ENCODE measurements around the gene TNFSF13.
A peak's percentile ranks its signal among the peaks of the same experiment; 100 is the strongest.

The TNFSF13 gene

DNA sequence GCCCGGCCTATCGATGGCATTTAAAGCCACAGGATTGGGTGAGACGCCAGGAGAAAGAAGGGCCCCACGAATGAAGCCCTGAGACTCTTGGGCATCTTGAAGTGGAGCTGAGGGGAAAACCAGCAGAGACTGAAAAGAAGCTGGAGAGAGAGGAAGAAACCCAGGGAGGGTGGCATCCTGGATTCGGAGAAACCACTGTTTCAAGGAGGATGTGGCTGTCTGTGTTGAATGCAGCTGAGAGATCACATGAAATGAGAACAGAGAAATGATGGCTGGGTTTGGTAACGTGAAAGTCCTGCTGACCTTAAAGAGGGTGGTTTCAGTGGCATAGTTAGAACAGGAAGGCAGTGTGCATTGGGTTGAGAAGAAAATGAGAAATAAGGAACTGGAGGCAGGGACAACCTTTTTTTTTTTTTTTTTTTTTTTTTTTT, 5.9 kb upstream of the TNFSF13 start:
- peak; percentile 94 to 97 for DNase-seq

DNA sequence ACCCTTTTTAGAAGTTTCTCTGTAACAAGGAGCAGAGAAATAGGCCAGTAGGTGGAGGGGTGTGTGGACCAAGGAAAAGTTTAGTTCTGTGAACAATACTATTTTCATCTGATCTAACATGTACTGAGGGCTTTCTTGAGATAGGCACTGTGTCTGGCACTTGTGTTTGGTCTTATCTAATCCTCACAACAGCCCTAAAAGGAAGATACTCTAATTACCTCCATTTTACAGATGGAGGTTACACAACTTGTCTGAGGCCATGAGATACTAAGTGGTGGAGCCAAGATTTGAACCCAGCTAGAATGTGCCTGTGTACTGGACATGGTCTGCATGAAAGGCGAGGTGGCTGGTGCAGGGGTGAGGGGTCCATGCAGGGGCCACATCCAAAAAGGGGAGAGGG, 5.2 kb upstream of the TNFSF13 start:
- DNase-seq: no peak

DNA sequence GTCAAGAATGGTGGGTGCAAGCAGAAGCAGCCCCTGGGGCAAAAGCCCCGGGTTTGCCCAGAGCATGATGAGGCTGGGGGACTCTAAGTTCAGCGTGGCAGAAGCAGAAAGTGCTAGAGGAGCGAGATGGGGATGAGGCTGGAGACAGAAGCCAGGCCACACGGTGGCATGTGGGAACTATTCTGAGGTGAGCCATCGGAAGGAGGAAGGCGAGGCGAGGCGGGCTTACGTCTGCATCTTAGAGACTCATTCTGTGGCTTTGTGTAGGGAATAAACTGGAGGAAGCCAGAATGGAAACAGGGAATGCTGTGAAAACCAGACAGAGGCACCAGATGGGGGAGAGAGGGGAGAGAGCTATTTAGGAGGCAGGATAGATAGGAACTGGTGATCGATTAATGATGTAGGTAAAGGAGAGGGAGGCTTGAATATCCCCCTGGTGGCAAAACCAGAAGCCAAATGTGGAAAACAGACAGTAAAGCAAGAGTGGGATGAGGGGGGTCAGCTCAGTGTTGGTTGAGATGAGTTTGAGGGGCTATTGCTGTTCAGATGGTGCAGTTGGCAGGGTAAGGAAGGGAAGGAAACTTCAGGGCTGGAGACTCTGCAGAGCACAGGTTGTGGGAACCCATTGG, 3.1 kb upstream of the TNFSF13 start:
- no peak for DNase-seq

DNA sequence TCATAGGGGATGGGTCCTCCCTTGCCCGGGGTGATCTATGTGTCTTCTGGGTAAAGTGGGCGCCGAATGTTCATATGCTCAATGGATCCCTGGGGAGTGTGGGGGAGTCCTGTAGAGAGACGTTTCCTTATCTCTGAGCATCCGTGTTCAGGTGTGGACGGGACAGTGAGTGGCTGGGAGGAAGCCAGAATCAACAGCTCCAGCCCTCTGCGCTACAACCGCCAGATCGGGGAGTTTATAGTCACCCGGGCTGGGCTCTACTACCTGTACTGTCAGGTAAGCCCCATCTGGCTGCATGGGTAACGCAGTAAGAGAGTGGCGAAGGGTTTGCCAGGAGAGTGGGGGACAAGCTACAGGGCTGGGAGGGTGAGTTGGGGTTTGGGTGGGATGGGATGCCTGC, 1.9 kb upstream of the TNFSF13 start:
- no peak for DNase-seq

DNA sequence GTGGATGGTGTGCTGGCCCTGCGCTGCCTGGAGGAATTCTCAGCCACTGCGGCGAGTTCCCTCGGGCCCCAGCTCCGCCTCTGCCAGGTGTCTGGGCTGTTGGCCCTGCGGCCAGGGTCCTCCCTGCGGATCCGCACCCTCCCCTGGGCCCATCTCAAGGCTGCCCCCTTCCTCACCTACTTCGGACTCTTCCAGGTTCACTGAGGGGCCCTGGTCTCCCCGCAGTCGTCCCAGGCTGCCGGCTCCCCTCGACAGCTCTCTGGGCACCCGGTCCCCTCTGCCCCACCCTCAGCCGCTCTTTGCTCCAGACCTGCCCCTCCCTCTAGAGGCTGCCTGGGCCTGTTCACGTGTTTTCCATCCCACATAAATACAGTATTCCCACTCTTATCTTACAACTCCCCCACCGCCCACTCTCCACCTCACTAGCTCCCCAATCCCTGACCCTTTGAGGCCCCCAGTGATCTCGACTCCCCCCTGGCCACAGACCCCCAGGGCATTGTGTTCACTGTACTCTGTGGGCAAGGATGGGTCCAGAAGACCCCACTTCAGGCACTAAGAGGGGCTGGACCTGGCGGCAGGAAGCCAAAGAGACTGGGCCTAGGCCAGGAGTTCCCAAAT, 1.3 kb upstream of the TNFSF13 start:
- no peak for DNase-seq

DNA sequence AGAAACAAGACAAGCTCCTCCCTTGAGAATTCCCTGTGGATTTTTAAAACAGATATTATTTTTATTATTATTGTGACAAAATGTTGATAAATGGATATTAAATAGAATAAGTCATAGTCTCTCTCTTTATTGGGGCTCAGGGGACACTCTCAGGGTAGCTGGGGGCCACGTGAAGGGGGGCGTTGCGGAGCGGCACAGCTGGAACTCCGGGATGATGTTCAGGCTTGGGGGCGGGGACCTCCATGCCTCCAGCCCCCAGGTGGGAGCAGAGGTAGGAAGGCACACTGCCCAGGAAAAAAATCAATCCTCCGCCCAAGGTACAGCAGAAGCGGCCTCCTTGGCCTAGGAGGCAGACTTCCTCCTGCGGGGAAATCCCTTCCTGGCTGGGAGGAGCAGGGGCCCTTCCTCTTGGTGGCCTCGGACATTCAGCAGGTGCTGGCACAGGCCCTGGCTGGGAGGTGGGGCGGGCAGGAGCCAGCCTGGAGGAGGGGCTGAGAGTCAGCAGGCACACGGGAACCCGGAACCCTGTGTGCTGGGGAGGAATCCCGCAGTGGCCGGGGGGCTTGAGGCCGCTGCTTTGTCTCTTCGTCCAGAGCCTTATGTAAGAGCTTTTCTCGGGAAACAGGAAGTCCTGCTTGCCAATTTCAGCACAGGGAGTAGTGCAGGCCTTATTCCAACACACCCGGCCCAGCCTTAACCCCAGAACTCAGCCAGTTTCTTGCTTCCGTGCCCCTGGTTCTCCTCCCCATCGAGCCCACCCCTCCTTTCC, 591 bp upstream of the TNFSF13 start:
- DNase-seq: peak; percentile 93

DNA sequence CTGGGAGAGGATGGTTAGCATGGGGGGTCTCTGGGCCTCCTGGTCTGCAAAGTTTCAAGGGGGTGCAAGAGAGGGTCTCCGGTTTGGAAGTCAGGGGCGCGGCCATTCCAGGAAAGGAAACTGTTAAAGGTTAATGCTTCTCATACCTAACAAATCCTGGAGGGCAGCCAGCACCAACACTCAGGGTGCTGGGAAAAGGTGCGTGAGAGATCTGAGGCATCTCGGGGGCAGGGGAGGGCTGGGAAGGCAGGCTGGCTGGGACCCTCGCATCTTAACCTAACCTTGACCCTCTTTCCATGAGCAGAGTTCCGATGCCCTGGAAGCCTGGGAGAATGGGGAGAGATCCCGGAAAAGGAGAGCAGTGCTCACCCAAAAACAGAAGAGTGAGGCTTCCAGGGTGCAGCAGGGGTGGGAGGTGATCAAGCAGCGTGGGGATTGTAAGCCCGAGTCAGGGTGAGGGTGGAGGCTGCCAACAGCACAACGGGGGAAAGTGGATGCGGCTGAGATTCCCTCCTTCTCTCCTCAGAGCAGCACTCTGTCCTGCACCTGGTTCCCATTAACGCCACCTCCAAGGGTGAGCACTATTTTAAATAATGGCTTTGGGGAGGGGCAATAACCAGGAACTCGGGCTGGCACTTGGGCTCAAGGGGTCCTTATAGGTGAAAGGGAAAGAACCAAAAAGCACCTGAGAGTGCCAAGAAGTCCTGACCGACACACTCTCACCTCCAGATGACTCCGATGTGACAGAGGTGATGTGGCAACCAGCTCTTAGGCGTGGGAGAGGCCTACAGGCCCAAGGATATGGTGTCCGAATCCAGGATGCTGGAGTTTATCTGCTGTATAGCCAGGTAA, 996 bp downstream of the TNFSF13 start:
- DNase-seq: peak in 1 of 2 donors; percentile 35

DNA sequence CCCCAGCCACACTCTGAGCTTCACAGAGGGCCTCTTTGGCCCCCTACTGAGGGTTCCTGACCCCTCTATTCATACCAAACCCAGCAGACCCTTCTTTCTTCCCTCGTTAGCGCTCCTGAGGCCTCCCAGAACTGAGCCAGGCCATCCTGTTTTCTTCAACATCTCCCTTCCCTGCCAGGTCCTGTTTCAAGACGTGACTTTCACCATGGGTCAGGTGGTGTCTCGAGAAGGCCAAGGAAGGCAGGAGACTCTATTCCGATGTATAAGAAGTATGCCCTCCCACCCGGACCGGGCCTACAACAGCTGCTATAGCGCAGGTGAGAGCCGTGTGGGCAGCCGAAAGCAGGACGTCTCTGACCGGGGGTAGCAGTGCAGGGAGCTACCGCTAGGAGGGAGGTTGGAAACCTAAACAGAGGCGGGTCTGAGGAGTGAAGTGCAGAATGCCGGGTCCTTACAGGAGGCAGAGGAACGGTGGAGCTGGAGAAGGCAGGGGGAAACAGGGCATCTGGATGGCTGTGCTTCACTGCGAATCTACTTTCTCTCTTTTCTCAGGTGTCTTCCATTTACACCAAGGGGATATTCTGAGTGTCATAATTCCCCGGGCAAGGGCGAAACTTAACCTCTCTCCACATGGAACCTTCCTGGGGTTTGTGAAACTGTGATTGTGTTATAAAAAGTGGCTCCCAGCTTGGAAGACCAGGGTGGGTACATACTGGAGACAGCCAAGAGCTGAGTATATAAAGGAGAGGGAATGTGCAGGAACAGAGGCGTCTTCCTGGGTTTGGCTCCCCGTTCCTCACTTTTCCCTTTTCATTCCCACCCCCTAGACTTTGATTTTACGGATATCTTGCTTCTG, 1.9 kb downstream of the TNFSF13 start:
- peak; percentile 62 to 64 for DNase-seq

DNA sequence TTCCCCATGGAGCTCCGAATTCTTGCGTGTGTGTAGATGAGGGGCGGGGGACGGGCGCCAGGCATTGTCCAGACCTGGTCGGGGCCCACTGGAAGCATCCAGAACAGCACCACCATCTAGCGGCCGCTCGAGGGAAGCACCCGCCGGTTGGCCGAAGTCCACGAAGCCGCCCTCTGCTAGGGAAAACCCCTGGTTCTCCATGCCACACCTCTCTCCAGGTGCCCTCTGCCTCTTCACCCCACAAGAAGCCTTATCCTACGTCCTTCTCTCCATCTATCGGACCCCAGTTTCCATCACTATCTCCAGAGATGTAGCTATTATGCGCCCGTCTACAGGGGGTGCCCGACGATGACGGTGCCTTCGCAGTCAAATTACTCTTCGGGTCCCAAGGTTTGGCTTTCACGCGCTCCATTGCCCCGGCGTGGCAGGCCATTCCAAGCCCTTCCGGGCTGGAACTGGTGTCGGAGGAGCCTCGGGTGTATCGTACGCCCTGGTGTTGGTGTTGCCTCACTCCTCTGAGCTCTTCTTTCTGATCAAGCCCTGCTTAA, 2.6 kb downstream of the TNFSF13 start:
- peak; percentile 79 to 88 for DNase-seq

DNA sequence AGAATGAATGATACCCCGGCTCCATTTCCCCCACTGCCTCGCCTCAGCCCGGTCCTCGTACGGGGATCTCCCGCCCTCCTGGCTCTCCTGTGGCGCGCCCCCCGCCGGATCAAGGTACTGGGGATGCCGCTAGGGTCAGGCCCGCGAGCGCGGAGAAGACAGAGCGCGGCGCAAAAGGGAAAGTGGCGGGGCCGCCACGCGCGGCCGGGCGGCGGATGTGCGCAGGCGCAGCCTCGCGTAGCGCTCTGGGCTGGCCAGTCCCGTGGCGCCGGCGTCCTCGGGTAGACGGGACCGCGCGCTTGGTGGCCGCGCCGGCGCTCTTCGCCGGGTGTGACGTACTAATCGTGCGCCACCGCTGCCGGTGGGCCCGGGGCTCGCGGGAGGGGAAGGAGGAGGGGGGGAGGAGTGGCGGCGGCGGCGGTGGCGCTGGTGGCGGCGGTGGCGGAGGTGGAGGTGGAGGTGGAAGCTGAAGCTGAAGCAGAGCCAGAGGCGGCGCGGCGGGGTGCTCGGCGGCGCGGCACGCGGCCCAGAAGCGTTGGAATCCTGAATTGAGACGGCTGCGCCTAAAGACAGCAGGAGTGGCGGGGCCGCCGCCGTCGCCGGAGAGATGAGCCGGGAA, 3.1 kb downstream of the TNFSF13 start, which contains the start of gene SENP3:
TSS of gene SENP3 (plus strand) at position 331 of the 619 bp plus-strand sequence. CDS start 1,158 bp downstream, outside the sequence.
- DNase-seq: peak; percentile 87 to 94

DNA sequence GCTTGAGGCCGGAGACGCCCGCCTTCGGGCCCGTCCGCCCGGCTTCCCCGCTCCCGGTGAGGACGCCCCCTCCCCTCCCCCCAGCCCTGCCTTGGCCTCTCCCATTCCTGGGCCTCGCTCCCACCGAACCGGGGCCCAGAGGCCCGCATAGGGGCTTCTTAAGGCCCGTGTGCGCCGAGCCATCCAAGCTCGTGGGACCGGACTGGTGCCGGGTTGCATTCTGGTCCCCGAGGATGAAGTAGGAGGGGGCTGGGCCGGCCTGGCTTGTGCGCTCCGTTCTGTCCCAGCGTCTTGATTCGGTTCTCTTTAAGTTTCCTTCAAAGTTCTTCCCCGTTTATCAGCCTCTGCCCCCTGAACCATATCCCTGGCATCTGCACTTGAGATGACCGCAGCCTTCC, 3.7 kb downstream of the TNFSF13 start:
- peak in 1 of 2 donors; percentile 4 for DNase-seq

DNA sequence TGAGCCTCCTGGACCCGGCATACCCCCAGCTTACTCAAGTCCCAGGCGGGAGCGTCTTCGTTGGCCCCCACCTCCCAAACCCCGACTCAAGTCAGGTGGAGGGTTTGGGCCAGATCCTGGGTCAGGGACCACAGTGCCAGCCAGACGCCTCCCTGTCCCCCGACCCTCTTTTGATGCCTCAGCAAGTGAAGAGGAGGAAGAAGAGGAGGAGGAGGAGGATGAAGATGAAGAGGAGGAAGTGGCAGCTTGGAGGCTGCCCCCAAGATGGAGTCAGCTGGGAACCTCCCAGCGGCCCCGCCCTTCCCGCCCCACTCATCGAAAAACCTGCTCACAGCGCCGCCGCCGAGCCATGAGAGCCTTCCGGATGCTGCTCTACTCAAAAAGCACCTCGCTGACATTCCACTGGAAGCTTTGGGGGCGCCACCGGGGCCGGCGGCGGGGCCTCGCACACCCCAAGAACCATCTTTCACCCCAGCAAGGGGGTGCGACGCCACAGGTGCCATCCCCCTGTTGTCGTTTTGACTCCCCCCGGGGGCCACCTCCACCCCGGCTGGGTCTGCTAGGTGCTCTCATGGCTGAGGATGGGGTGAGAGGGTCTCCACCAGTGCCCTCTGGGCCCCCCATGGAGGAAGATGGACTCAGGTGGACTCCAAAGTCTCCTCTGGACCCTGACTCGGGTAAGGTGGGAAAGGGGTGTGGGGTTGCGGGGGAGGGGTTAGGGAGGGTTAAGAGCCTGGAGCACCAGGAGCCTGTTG, 4.7 kb downstream of the TNFSF13 start:
- DNase-seq: no peak

DNA sequence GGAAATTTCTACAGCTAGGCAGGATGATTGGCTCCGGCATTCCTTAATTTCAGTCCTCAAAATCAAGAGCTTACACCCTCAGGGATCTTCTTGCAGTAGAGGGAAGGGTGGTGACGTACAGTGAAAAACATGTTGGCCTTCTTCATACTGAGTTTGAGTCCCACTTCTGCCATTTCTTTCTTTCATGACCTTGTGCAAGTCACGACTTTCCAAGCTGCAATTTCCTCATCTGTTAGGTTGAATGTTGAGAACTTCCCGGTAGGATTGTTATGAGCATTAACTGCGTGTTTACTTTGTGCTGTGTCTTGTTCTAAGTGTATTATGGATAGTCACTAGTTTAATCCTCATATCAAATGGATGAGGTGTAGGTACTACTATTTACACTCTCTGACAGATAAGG, 11.0 kb downstream of the TNFSF13 start:
- peak in 1 of 2 donors; percentile 24 for DNase-seq

DNA sequence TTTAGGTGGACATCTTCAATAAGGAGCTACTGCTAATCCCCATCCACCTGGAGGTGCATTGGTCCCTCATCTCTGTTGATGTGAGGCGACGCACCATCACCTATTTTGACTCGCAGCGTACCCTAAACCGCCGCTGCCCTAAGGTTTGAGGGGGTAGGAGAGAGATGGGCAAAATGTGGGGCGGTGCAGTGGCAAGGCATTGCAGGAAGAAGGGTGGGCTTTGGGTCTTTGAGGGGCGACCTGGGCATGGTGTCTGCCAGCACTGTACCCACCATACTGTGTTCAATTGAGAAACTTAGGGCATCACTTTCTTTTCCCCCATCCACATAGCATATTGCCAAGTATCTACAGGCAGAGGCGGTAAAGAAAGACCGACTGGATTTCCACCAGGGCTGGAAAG, 11.8 kb downstream of the TNFSF13 start:
- no peak for DNase-seq

DNA sequence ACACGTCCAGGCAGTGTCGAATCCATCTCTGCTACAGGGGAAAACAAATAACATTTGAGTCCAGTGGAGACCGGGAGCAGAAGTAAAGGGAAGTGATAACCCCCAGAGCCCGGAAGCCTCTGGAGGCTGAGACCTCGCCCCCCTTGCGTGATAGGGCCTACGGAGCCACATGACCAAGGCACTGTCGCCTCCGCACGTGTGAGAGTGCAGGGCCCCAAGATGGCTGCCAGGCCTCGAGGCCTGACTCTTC, 13.7 kb downstream of the TNFSF13 start:
- no peak for DNase-seq

DNA sequence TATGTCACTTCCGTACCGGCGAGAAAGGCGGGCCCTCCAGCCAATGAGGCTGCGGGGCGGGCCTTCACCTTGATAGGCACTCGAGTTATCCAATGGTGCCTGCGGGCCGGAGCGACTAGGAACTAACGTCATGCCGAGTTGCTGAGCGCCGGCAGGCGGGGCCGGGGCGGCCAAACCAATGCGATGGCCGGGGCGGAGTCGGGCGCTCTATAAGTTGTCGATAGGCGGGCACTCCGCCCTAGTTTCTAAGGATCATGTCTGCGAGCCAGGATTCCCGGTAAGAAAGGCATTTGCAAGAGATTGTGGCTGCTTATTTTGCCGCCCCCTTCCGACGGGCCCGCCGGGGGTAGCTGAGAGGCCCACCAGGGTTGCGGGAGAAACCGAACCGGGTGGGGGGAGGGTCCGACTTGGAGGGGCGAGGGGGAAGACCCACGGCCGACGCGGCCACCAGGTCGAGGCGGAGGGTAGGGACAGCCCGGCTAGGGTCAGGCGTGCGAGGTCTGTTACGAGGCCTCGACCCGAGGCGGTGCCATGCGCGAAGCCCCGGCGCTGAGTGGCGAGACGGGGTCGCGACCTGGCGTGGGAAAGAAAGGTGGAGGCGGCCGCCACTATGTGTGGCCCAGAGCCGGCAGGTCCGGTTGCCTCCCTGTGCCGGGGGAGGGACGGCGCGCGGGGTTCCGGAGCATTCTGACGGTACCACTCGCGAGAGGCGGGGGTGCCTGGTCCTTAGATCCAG, 14.2 kb downstream of the TNFSF13 start:
- peak; percentile 100 for DNase-seq

DNA sequence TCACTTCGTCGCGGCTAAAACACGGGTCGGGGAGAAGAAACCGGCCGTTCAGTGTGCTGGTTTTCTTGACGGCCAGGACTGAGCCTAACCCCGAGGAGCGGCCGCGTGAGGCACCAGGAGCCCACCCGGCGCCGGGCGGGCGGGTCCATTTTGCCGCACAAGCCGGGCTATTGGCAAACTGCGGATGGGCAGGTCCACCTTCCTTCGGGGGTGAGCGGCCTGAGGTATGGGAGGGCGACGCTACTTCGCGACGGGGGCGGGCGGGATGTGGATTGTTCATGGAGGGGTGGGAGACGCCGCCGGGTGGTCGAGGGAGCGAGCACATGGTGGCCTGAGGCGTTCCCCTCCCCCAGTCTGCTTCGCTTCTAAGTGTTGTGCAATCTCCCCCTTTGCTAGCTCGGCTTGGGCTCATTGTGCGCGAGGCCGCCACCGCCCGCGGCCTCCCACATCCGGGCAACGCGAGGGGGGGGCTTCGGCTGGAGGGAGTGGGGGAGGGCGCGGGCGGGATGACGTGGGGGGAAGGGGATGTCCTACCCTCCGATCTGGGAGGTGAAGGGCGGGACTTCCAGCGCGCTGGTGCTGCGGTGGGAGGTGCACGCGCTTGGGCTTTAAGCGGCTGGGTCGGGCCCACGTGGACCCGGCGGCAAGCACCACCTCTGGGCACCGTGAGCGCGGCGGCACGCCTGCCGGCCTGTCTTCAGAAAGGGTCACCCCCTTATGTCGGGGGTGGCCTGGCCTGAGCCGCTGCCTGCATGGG, 15.0 kb downstream of the TNFSF13 start:
- peak; percentile 94 for DNase-seq

DNA sequence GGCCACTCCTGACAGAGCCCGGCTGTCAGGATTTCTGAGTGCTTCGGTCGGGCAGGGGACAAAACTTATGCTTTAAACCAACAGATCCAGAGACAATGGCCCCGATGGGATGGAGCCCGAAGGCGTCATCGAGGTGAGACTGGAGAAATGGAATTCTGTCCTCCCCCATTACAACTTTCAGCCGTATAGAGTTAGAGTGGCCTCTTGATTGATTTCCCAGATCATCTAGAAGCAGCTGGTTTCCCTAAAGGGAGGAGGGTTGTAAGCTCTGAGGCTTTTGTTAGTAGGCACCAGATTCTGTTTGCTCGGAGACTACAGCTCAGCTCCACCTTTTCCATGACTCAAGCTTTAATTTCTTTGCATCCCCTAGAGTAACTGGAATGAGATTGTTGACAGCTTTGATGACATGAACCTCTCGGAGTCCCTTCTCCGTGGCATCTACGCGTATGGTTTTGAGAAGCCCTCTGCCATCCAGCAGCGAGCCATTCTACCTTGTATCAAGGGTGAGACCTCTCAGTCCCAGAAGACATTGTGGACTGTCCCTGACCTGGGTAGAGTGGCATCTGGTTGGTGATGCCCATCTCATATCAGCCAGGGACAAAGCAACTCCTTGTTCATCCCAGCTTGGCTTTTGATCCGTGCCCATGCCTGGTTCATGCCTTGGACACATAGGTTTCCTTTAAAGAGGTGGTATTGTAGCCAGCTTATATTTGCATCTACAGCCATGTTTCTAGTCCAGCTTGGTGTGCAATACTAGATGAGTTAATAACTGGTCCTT, 15.8 kb downstream of the TNFSF13 start:
- DNase-seq: peak in 1 of 2 donors; percentile 8

Measured in inflammatory macrophage (primary cell).